Endothelial cell of umbilical vein (primary cell): ENCODE data around the gene CACNA1B. TPM values are rescaled to one million over a fixed set of nuclear protein-coding genes. Genes with fewer than 3 reads are reported as not detected.
"Not testable (repeated sequence)": the region's sequence is repeated elsewhere in the genome, so short reads cannot be mapped to it uniquely, and the experiment has no call there.

Experiments
- BruUV-seq: library from RNA; stranded (reverse); fragments of 400-500 nt; replicated peaks from 2 replicates; lab custom pipeline; 2021; lab: Mats Ljungman, UMichigan
- CTCF ChIA-PET: fragments of 300-600, 350-600 bp; sonication (Branson Sonifier 250); formaldehyde crosslinking; loops from one replicate; lab custom pipeline; 2021; ENCODE audit warnings: antibody characterized with exemption, inconsistent platforms; lab: Charles Lee
- POLR2A ChIA-PET: fragments of 300-600, 350-600 bp; sonication (Branson Sonifier 250); formaldehyde crosslinking; loops from one replicate; lab custom pipeline; 2021; ENCODE audit warnings: antibody characterized with exemption, inconsistent platforms; lab: Charles Lee
- DNase-seq: peaks from one replicate; pipeline ENCODE4 v3.0.0-alpha.2; 2011; ENCODE audit warnings: low read depth, low spot score
- FAIRE-seq: peaks from 2 replicates; lab custom pipeline; 2011; peaks lifted over from hg19 to GRCh38; lab: Jason Lieb, UNC
- H2AFZ ChIP-seq: 2 replicates; pipeline ENCODE4 v1.6.0; 2012; ENCODE audit warnings: low read depth, low read length, control low read depth, inconsistent platforms
- H3K27ac ChIP-seq: 2 replicates; pipeline ENCODE4 v1.5.1; 2011; ENCODE audit warnings: low read depth, mild to moderate bottlenecking, control low read depth, low read length, moderate library complexity; ENCODE audit not compliant: insufficient read depth
- H3K27me3 ChIP-seq, 2 experiments: 2 replicates each; pipeline versions ENCODE4 v1.6.0 to v1.6.1; 2011; ENCODE audit warnings: low read length in 2 of 2, mixed read lengths in 1 of 2; ENCODE audit not compliant: control insufficient read depth in 2 of 2, insufficient read depth in 2 of 2
- H3K36me3 ChIP-seq, 2 experiments: 2 replicates in 1 of 2; 3 replicates in 1 of 2; pipeline ENCODE4 v1.5.1; 2011; ENCODE audit warnings: low read length in 2 of 2, mild to moderate bottlenecking in 1 of 2, moderate library complexity in 1 of 2; ENCODE audit not compliant: control insufficient read depth in 2 of 2, insufficient read depth in 2 of 2; ENCODE audit errors: extremely low read depth in 1 of 2
- H3K4me1 ChIP-seq: 3 replicates; pipeline ENCODE4 v1.5.1; 2011; ENCODE audit warnings: mild to moderate bottlenecking, low read length; ENCODE audit not compliant: control insufficient read depth, insufficient read depth; ENCODE audit errors: extremely low read depth
- H3K4me2 ChIP-seq: 2 replicates; pipeline ENCODE4 v1.6.1; 2011; ENCODE audit warnings: low read length, control low read depth, mixed read lengths; ENCODE audit not compliant: insufficient read depth
- H3K4me3 ChIP-seq, 3 experiments: fragments of 200-600 bp in 1 of 3; sonication (generic), shearing (Covaris generic) in 1 of 3; replicated peaks in 1 of 3; 2 replicates each; pipeline ENCODE4 v1.5.1; 2011 to 2016; ENCODE audit warnings: control low read depth in 3 of 3, low read length in 3 of 3, mild to moderate bottlenecking in 2 of 3, inconsistent platforms in 1 of 3, low read depth in 1 of 3, moderate library complexity in 1 of 3; ENCODE audit not compliant: insufficient read depth in 1 of 3
- H3K79me2 ChIP-seq: 2 replicates; pipeline ENCODE4 v1.6.0; 2012; ENCODE audit warnings: low read length, inconsistent platforms; ENCODE audit not compliant: control insufficient read depth, insufficient read depth
- H3K9ac ChIP-seq: replicated peaks from 2 replicates; pipeline ENCODE3; 2011; ENCODE audit warnings: low read length, control low read depth; ENCODE audit not compliant: insufficient read depth; ENCODE audit errors: extremely low read depth
- H3K9me1 ChIP-seq: replicated peaks from 3 replicates; pipeline ENCODE4 v1.6.0; 2011; ENCODE audit warnings: mild to moderate bottlenecking, low read length; ENCODE audit not compliant: control insufficient read depth, insufficient read depth; ENCODE audit errors: extremely low read depth
- H3K9me3 ChIP-seq: replicated peaks from 2 replicates; pipeline ENCODE4 v1.5.1; 2012; ENCODE audit warnings: low read length, inconsistent platforms; ENCODE audit not compliant: control insufficient read depth, insufficient read depth
- H4K20me1 ChIP-seq: replicated peaks from 2 replicates; pipeline ENCODE3; 2011; ENCODE audit warnings: mild to moderate bottlenecking, low read length; ENCODE audit not compliant: control insufficient read depth, insufficient read depth; ENCODE audit errors: extremely low read depth
- dilution Hi-C: fragments of 300-500 bp; cut with MboI; formaldehyde crosslinking; loops from one replicate; pipeline ENCODE4 v1.15.0; 2019; ENCODE audit warnings: low sequenced_read_pairs; ENCODE audit not compliant: extremely low pct_ligation_motif_present
- intact Hi-C: fragments of 100-400 bp; cut with micrococcal nuclease; formaldehyde crosslinking; loops from one replicate; pipeline ENCODE4 v1.10.0; 2022
- polyA plus RNA-seq, 4 experiments: library from polyadenylated mRNA; depleted of rRNA in 3 of 4; stranded (reverse) in 3 of 4; unstranded in 1 of 4; fragments of >200 nt; gene quantifications; 2 replicates each; pipeline versions ENCODE4 v1.2.1 to v1.2.3, GENCODE V29; 2011 to 2012; ENCODE audit warnings: missing spikeins in 1 of 4
- total RNA-seq: library from RNA; stranded (reverse); gene quantifications from 2 replicates; pipeline ENCODE4 v1.2.3, GENCODE V29; 2021

The CACNA1B gene
- total and polyA plus RNA-seq, 2 donors (not counting 3 experiments of a cell fraction or from before 2014, with no cell fraction given), result 0.11 to 0.41 TPM

- H4K20me1 ChIP-seq, BruUV-seq, H3K4me3 ChIP-seq, dilution Hi-C loops, H3K36me3 ChIP-seq, H3K4me2 ChIP-seq, H3K79me2 ChIP-seq, H3K9me3 ChIP-seq, intact Hi-C loops, H3K9ac ChIP-seq, CTCF ChIA-PET, DNase-seq, H2AFZ ChIP-seq, POLR2A ChIA-PET, H3K4me1 ChIP-seq, H3K27me3 ChIP-seq, H3K27ac ChIP-seq, H3K9me1 ChIP-seq, FAIRE-seq: not testable (repeated sequence)
Observed at GRCh38 chr9:138128027-138128426, 250.4 kb downstream of the CACNA1B start.

DNA sequence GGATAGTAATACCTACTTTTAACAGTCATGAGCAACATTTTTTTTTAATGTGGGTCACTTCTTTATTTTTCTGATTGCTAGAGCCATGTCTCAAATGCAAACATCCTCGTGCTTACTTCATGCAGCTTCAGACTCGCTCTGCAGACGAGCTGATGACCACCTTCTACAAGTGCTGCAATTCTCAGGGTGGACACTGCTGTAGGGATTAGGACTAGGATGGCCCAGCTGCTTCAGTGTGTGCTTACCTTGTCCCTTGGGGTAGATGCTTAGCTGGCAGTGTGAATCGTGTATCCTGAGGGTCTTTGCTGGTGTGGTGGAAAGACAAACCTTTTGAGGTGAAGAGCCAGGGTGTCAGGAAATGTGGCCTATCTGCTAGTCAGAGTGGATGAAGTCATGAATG, 251.7 kb downstream of the CACNA1B start:
- dilution Hi-C loops, H3K36me3 ChIP-seq, H3K9me3 ChIP-seq, POLR2A ChIA-PET, H3K27ac ChIP-seq, FAIRE-seq, CTCF ChIA-PET, H2AFZ ChIP-seq, H3K4me2 ChIP-seq, H3K9ac ChIP-seq, H3K4me1 ChIP-seq, H3K9me1 ChIP-seq, H3K79me2 ChIP-seq, H4K20me1 ChIP-seq, DNase-seq, H3K27me3 ChIP-seq, BruUV-seq, intact Hi-C loops, H3K4me3 ChIP-seq: not testable (repeated sequence)

DNA sequence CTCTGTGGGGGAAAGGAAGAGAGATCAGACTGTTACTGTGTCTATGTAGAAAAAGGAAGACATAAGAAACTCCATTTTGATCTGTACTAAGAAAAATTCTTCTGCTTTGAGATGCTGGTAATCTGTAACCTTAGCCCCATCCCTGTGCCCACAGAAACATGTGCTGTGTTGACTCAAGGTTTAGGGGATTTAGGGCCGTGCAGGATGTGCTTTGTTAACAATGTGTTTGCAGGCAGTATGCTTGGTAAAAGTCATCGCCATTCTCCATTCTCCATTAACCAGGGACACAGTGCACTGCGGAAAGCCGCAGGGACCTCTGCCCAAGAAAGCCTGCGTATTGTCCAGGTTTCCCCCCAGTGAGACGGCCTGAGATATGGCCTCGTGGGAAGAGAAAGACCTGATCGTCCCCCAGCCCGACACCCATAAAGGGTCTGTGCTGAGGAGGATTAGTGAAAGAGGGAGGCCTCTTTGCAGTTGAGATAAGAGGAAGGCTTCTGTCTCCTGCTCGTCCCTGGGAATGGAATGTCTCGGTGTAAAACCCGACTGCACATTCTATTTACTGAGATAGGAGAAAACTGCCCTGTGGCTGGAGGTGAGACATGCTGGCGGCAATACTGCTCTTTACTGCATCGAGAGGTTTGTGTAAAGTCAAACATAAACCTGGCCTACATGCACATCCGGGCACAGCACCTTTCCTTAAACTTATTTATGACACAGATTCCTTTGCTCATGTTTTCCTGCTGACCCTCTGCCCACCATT, 255.5 kb downstream of the CACNA1B start:
- BruUV-seq, FAIRE-seq, H3K4me1 ChIP-seq, dilution Hi-C loops, H3K27me3 ChIP-seq, H3K9me3 ChIP-seq, H3K9me1 ChIP-seq, H3K79me2 ChIP-seq, H3K4me3 ChIP-seq, POLR2A ChIA-PET, CTCF ChIA-PET, intact Hi-C loops, H3K9ac ChIP-seq, H2AFZ ChIP-seq, DNase-seq, H3K27ac ChIP-seq, H3K4me2 ChIP-seq, H4K20me1 ChIP-seq, H3K36me3 ChIP-seq: not testable (repeated sequence)

DNA sequence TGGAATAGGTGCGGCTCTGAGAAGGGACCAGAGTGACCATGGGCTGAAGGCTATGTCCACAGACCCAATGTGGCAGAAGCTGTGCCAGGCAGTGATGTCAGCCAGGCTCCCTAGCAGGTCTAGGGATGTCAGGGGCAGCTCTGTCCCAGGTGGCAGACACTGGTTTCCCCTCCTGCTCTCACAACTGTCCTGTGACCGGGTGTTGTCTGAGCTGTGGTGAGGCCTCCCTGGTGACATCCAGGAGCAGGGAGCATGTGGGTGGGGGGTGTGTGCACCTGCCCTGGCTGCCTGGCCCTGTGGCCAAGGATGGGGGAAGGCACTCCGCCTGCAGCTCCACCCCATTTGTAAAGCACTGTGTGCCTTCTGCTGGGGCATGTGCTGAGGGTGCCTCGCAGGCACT, 257.0 kb downstream of the CACNA1B start:
- H3K79me2 ChIP-seq, H3K36me3 ChIP-seq, H3K9me1 ChIP-seq, H3K4me3 ChIP-seq, intact Hi-C loops, H3K4me2 ChIP-seq, CTCF ChIA-PET, H2AFZ ChIP-seq, DNase-seq, H3K27me3 ChIP-seq, FAIRE-seq, H3K4me1 ChIP-seq, BruUV-seq, H3K9ac ChIP-seq, H3K27ac ChIP-seq, POLR2A ChIA-PET, dilution Hi-C loops, H3K9me3 ChIP-seq, H4K20me1 ChIP-seq: not testable (repeated sequence)
